Keratinocyte (primary cell): ENCODE measurements around the gene PSMB11.

Source experiments
- EZH2 ChIP-seq: IDR thresholded peaks from one replicate; pipeline ENCODE4 v1.6.1; 2012; ENCODE audit warnings: inconsistent platforms, mild to moderate bottlenecking, low read length, moderate library complexity
- TF ChIP-seq, protein P1 (sequence below), 3 experiments: IDR thresholded peaks in 1 of 3; conservative IDR thresholded peaks in 1 of 3; optimal IDR thresholded peaks in 1 of 3; 2 replicates in 2 of 3; 3 replicates in 1 of 3; pipeline versions ENCODE3 to v1.5.1; 2011; ENCODE audit warnings: low read length in 3 of 3, mild to moderate bottlenecking in 3 of 3, moderate library complexity in 2 of 3, control low read depth in 1 of 3, inconsistent platforms in 1 of 3; ENCODE audit not compliant: insufficient read depth in 2 of 3; ENCODE audit errors: extremely low read depth in 1 of 3

- TF ChIP-seq, protein P1, sequence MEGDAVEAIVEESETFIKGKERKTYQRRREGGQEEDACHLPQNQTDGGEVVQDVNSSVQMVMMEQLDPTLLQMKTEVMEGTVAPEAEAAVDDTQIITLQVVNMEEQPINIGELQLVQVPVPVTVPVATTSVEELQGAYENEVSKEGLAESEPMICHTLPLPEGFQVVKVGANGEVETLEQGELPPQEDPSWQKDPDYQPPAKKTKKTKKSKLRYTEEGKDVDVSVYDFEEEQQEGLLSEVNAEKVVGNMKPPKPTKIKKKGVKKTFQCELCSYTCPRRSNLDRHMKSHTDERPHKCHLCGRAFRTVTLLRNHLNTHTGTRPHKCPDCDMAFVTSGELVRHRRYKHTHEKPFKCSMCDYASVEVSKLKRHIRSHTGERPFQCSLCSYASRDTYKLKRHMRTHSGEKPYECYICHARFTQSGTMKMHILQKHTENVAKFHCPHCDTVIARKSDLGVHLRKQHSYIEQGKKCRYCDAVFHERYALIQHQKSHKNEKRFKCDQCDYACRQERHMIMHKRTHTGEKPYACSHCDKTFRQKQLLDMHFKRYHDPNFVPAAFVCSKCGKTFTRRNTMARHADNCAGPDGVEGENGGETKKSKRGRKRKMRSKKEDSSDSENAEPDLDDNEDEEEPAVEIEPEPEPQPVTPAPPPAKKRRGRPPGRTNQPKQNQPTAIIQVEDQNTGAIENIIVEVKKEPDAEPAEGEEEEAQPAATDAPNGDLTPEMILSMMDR (optimal IDR thresholded peaks at IDR 0.05 in 1 of 3, IDR thresholded peaks at IDR 0.05 in 1 of 3, conservative IDR thresholded peaks at IDR 0.05 in 1 of 3; ENCODE audit: extremely low read depth in 1 of 3, insufficient read depth in 2 of 3, low read length in 3 of 3) = no peak
- no peak for TF ChIP-seq EZH2
Measured at GRCh38 chr14:23034498-23035302, 7.3 kb upstream of the PSMB11 start, which contains the start of gene PSMB5.
